GM19455 (cell line): ENCODE data around the gene DOC2B.

ENCODE experiments used
- ATAC-seq: cut with Tn5 transposase; IDR thresholded peaks from one replicate; pipeline ENCODE4 v1.9.1; 2021; ENCODE audit not compliant: unreplicated experiment

Gene DOC2B

DNA sequence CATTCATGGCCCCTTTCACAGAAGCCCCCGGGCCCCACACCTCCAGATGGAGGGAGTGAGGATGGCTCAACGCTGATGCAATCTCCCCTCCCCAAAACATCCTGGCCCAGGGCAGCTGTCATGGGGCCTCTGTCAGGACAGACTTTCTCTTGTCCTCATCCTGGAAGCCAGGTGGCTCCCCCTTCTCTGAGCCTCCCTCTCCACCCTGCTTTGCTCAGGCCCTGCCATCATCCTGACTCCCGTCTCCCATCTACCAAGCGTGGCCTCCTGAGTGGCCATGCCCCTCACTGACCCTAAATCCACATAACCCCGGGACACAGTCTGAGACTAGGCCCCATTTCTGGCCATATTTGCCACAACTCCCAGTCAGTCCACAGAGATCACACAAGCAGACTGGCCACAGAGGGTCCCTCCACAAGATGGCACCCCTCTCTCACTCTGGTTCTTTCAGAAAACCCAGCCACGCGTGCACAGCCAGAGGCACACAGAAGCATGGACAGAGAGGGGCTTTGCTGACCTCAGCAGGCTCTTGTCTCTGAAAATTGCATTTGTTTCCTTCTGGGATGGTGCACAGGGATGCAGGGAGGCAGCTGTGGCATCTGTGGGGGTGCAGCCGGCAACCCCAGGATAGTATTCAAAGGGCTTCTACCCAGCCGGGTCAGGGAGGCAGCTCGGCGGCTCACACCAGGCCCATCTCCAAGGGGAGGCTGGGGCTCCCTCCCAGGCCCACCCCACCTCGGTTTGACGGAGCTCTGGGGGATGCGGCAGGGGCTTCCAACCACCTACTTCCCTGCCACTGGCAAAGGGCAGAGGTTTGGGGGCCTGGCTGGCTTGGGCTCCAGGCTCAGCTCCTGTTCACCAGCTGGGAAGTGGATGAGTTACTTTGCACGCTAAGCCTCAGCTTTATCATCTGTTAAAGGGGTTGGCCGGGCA is 16.9 kb downstream of the DOC2B start:
- ATAC-seq: no peak

DNA sequence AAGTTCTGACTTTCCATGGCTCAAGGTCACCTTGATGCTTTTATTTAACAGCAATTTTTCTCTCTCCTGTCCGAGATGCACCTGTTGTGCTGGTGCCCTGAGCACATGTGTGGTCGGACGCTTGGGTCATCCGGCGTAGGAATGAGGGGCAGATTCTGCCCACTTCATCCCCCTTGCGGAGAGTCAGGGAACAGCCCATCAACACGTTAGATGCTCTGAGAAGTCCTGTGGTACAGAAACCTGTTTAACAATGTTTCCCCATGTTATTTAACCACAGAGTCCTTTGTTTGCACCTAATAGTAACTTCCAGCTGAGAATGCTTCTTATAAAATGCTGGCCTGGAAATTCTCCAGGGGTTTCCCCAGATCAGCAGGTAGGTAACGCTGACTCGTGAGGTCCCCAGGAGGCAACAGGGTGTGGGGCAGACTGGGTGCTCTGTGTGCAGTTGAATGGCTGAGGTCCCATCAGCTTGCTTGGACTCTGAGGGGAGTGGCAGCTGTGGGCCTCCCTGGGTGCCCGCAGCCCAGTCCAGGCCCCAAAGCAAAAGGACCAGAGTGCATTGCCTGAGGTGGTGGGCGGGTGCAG is 17.8 kb downstream of the DOC2B start:
- no peak for ATAC-seq

DNA sequence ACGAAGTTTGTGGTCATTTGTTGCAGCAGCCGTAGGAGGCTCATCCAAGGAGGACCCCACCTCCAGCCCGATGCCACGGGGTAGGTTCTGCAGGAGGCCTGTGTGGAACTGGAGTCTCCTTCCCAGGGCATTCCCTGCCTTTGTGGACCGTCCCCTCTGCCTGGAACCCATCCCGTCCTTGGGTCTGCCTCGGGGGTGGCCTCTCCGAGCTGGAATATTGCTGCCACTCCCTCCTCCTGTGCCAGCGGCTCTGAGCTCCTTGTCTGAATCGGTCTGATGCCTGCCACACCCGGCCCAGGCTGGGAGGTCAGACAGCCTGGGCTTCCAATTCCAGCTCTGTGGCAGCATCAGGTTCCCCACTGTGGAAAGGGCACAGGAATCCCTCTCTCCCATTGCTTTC is 18.8 kb downstream of the DOC2B start:
- ATAC-seq: no peak

DNA sequence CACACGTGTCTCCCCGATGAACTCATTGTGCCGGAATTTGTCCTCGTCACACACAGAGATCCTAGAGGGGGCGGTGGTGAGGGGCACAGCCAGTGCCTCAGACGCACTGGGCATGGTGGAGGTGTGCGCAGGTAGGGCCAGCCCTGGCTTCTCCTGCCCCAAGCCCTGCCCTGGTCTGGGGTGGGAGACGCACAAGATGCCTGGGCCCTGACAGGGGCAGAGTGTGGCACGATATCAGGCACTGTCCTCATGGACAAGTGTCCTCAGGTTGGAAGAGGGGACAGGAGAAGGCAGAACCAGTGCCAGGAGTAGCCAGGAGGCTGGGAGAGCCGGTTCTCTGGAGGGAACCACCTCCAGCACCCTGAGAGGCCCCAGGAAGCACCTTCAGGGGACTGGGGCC is 20.0 kb downstream of the DOC2B start:
- no peak for ATAC-seq

DNA sequence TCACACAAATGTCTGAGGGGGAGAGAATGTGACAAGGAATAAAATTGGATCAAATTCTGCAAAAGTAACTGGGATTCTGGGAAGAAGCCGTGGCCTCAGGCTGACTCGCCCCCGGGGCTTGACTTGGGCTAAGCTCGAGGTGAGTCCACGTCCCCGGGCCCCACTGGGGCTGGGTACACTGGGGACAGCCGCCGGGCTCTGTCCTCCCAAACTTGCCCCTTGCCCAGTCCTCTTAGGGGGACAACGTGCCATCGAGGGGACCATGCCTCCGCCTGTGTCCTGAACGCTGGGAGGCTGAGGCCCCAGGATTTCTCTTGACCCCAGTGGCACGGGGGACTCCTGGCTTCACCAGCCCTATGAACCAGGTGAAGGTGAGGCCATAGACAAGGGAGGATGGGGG is 21.1 kb downstream of the DOC2B start:
- no peak for ATAC-seq

GRCh38 chr17:159609-160008 is 21.8 kb downstream of the DOC2B start:
- no peak for ATAC-seq

- ATAC-seq: no peak
Observed at GRCh38 chr17:158379-158778, 23.1 kb downstream of the DOC2B start.

- no peak for ATAC-seq
Observed at GRCh38 chr17:157901-158300, 23.5 kb downstream of the DOC2B start.

DNA sequence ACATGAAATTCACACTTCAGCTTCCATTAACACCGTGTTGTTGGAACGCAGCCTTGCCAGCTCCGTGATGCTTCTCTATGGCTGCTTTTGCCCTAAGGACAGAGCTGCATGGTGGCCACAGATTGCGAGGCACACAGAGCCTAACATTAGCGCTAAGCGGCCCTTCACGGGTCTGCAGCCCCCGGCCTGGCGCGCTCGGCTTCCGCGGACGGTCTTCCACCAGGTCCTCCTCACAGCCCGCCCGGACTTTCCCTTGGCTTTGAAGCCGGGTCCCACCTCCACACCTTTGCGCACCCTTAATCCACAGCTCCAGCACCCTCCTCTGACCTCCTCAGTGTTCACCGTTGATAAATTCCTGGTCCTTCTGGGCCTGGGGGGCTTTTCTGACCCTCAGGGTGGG is 24.5 kb downstream of the DOC2B start:
- no peak for ATAC-seq

- ATAC-seq: no peak
Observed at GRCh38 chr17:156094-156621, 25.3 kb downstream of the DOC2B start.

GRCh38 chr17:155576-155975 is 25.9 kb downstream of the DOC2B start:
- no peak for ATAC-seq

DNA sequence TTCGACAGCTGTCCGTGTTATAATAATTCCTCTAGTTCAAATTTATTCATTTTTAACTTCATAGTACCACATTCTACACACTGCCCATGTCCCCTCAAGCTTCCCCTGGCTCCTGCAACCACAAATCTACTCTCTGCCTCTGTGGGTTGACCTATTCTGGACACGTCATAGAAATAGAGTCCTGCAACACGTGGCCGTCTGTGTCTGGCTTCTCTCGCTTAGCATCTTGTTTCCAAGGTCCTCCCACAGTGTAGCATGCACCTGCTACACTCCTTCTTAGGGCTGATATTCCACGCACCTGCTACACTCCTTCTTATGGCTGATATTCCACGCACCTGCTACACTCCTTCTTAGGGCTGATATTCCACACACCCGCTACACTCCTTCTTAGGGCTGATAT is 27.6 kb downstream of the DOC2B start:
- ATAC-seq: no peak

- no peak for ATAC-seq
Observed at GRCh38 chr17:152860-153420, 28.5 kb downstream of the DOC2B start.

DNA sequence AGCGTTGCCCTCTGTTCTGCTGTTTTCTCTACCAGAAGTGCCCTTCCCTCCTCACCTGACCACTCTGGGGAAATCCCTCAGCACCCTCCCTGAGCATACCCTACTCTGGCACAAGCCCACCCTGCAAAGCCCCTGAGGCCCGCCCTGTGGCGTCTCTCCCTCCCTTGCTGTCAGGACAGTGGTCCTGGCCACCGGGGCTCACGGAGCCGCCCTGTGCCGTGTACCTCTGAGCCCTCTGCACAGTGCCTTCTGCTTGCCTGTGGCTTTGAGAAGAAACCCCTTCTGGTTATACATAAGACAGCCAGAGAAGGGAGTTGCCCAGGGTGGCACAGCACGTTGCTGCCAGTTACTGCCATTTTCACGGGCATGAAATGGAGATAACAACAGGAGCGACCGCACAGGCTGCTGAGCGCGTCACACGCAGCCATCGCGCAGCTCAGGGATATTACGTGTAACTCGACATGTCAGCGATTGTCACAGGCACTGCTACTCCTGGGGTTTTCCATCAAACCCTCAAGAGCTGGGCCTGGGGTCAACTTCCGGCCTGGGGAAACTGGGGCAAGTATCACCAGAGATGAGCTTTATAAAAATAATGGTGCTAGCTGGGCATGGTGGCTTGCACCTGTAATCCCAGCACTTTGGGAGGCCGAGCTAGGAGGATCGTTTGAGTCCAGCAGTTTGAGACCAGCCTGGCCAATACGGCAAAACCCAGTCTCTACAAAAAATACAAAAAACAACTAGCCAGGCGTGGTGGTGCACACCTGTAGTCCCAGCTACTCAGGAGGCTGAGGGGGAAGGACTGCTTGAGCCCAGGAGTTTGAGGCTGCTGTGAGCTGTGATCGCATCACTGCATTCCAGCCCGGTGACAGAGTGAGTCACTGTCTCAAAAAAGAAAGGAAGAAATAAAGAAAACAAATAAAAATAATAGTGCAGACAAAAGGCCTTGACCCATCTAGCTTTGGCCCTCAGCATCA is 29.3 kb downstream of the DOC2B start:
- no peak for ATAC-seq

DNA sequence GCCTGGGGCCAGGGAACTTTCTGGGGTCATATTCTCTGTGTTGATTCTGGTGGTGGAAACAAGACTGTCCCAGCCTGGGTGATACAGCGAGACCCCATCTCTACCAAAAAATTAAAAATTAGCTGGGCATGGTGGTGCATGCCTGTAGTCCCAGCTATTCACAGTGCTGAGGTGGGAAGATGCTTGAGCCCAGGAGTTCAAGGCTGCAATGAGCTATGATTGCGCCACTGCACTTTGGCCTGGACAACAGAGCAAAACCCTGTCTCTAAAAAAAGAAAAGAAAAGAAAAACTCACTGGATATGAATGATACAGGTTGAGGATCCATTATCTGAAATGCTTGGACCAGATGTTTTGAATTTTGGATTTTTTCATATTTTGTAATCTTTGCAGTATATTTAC is 30.4 kb downstream of the DOC2B start:
- ATAC-seq: no peak

DNA sequence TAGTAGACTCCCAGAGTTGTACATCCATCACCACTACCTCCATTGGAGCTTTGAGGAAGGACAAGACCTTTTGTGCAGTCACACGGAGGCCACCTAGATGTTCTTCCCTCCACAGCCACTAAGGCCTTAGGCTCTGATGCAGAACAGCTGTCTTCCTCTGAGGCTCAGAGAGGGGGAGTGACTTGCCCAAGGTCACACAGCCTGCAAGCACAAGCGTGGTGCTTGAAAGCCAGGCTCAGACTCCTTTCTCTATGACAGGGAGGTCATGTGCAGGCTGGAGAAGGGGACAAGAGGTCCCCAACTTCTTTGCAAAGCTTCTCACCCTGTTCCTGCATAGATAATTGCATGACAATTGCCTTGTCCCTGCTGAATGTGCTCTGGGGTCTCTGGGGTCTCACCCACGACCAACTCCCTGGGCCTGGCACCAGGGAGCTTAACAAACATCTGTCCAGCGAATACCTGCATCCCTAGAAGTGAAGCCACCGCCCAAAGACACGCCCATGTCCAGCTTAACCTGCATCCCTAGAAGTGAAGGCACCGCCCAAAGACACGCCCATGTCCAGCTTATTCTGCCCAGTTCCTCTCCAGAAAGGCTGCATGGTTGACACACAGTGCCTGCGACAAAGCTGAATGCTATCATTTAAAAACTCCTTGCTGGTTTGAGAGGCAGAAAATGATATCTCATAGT is 31.4 kb downstream of the DOC2B start:
- ATAC-seq: no peak

GRCh38 chr17:149231-149630 is 32.2 kb downstream of the DOC2B start:
- no peak for ATAC-seq

DNA sequence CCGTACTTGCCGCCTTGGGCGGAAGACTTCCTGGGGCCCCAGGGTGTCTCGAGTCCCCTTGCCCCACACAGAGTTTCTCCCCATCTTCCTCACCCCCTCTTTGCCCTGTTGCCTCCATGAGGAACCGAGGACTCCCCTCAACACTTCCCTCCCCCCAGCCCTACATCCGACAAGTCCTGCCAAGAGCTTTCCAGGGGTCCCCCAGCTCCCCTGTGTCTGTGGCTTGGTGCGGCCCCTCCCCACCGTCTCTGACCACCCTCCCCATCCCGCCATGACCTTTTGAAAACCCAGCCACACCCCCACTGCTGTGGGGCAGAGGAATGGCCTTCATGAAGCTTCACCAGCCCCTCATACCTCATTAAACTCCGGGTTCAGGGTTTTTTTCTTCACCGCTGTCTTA is 32.7 kb downstream of the DOC2B start:
- no peak for ATAC-seq

DNA sequence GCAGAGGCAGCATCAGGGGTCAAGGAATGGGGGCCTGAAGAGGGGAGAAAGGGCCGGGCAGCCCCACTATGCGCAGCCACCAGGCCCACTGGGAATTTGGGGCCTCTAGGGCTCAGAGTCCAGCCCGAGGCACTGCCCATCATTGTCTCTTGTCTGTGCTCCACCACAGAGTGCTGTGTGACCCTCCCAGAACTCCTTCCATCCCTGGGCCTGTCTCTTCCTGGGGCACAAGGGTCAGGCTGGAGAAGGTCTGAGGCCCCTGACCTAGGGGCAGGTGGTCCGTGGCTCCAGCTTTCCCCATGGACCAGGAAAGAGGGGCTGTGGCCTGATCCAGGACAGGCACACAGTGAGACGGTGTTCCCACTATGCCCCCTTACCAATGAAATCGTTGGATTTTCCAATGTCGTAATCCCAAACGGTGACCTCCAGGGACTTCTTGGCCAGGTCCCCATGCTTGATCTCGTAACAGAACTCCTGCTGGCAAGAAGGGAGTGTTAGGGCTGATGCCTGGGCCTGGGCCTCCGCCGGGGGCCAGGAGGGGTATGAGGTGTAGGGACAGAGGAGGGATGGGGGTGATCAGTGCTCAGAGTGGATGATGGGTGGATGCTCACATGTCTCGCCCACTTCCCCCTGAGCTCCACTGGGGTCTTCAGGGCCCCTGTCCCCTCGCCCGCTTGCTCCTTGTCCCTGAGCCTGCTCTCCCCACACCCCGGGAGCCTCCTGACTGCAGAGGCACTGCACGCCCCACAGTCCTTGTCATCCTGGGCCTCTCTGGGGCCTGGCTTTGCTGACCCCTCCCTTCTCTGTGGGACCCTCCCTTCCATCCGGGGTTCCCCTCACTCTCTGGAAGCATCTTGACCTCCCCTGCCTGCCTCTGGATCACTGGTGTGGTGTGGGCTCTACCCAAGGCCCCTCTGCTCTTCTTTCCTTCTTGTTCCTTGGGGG is 33.4 kb downstream of the DOC2B start:
- ATAC-seq: no peak
